Kidney capillary endothelial cell (primary cell): ENCODE measurements around the gene RAP1GAP2.

Experiments used
- DNase-seq: peaks from one replicate; pipeline ENCODE4 v3.0.0-alpha.2; 2018; ENCODE audit warnings: low spot score

The RAP1GAP2 gene

GRCh38 chr17:2786176-2786881, 9.9 kb upstream of the RAP1GAP2 start:
- DNase-seq: peak; percentile 74

- DNase-seq: no peak
Measured at GRCh38 chr17:2789700-2790099, 6.5 kb upstream of the RAP1GAP2 start.

DNA sequence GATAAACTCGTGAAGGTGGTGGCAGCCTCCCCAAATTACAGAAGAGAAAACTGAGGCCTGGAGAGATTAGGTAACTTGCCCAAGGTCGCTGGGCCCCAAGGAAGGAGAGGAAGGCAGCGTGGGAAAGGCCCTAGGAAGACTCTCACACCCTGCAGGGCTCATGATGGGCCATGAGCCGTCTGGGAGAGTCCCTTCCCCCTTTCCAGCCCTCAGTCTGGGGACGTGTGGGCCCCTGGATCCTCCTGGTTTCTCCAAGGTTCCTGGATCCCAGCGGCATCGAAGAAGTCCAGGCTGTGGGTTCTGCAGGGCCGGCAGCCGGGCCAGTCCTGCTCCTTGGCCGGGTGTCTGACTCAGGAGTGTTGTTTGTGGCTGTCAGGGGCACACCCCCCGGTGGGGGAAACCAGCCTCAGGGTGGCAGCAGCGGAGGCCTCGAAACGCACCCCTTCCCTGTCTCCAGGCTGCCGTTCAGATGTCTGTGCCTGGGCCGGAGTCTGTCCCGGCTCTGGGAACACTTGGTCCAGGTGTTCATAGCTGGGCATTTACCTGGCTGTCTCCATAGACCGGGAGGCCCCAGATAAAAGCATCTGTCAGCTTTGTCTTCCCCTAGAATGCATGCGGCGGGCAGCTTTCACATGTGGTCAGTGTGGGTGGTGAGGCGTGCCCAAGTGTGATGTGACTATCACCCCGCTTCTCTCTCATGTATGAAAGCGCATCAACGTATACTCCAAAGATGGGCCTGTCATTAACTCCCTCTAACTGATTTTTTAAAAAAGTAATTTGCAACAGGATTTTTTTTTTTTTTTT, 3.7 kb upstream of the RAP1GAP2 start:
- DNase-seq: no peak

- no peak for DNase-seq
Measured at GRCh38 chr17:2794111-2794803, 2.0 kb upstream of the RAP1GAP2 start.

DNA sequence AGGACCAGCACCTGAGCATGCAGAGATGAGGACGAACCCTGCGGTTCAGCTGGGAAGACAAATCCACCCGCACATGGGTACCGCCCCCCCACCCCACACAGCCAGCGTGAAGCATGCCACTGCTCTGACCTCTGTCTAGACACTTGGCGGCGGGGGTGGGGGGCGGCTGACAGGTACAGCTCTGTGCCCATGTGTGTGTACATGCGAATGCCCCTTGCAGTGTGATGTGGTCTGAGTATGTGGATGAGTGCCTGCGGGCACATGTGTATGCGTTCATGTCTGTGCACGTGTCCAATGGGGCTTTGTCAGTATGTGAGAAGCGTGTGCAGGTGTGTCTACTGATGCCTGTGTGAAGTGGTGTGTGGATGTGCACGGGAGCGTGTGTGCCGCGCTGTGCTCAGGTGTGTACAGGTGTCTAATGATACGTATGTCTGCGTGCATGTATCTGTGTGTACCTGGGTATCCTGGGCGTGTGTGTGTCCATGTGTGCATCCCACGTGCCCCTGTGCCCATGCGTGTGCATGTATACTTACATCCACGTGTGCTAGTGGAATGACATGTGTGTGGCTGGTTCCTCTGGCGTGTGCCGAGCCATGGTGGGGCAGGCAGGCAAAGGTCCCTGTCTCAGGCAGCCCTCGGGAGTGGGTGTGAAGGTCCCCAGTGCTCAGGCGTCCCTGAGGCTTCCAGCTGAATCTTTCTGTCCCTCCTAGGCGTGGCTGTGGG, 636 bp upstream of the RAP1GAP2 start:
- no peak for DNase-seq

- DNase-seq: no peak
Measured at GRCh38 chr17:2797226-2797625, 988 bp downstream of the RAP1GAP2 start.

- DNase-seq: no peak
Measured at GRCh38 chr17:2797637-2798036, 1.4 kb downstream of the RAP1GAP2 start.

- no peak for DNase-seq
Measured at GRCh38 chr17:2798188-2798587, 1.9 kb downstream of the RAP1GAP2 start.

DNA sequence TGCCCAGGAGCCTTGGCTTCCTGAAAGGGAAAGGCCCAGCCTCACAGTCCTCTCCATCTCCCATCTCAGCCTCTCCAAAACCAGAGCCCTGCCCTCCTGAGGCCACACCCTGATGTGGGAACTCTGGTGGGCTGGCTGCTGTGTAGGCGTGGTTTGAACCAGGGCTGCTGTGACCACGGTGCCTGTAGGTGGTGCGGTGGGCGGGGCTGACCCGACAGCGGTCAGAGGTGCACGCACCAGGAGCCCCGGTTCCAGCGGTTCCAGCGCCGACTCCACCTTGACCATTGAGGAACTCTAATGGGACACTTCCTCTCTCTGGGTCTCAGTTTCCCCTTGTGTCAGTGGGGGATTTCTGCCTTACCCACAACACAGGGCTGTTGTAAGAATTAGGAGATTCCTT, 2.4 kb downstream of the RAP1GAP2 start:
- DNase-seq: no peak

- no peak for DNase-seq
Measured at GRCh38 chr17:2799653-2800052, 3.4 kb downstream of the RAP1GAP2 start.

GRCh38 chr17:2800367-2800766, 4.1 kb downstream of the RAP1GAP2 start:
- no peak for DNase-seq

DNA sequence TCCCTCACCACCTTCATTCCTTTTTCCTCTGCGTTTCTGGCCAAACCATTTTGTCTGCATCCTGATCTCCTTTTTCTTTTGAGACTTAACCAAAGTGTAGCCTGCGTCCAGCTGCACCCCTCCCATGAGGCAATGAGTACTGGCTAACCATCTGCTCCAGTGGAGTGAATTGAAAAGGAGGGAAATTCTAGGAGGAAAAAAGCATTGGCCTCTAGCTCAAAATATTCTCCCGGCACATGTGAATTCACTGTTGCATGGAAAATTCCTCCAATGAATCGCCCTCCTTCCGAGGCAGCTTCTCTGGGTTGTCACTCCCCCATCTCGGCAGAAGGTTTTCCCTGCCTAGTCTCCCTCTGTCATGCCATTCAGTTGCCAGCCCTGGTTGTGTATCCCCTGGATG, 5.6 kb downstream of the RAP1GAP2 start:
- no peak for DNase-seq

- DNase-seq: no peak
Measured at GRCh38 chr17:2802574-2802973, 6.3 kb downstream of the RAP1GAP2 start.

GRCh38 chr17:2803386-2803785, 7.1 kb downstream of the RAP1GAP2 start:
- DNase-seq: no peak

GRCh38 chr17:2803971-2804370, 7.7 kb downstream of the RAP1GAP2 start:
- no peak for DNase-seq

GRCh38 chr17:2804912-2805311, 8.7 kb downstream of the RAP1GAP2 start:
- no peak for DNase-seq

GRCh38 chr17:2805961-2806360, 9.7 kb downstream of the RAP1GAP2 start:
- no peak for DNase-seq

DNA sequence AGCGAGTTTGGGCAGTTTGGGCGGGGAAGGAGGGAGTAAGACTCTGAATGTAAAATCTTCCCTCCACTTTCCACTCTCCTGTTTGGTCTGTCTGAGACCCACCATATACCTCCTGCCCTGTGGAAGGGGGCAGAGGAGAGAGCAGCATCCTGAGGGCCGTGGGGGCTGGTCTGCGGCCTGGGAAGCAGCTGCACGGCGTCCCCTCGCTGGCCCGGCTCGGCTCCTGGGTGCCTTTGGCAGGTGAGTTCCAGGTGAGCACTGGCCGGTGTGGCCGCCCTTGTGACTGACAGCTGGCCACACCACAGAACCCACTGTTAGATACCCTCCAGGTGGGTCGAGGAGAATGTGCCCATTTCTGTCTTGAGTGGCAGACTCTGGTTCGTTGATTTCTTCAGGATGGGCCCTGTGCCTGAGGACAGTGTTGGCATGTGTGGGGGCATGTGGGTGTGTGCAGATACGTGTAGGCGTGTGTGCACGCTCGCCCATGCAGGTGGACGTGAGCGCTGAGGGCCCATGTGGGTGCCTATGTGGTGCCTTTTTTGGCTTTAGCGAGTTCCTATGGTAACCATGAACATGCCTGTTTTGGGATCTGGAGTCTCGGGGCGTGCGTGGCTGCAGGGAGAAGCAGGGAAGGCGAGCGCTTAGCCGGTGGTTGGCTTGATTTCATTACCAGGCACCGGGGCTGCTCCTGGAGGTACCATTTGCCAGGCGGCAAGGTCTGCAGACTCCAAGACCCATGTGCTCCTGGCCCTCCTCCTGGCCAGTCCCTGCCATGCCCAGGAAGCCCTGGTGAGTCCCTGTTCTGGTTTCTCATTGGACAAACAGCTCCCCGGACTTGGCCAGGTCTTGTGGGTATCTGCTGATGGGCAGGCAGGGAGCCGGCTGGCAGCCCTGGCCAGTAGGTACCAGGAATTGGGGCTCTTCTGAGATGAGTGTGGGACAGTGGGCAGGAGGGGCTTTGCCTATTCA, 12.4 kb downstream of the RAP1GAP2 start:
- DNase-seq: no peak

GRCh38 chr17:2809337-2809736, 13.1 kb downstream of the RAP1GAP2 start:
- DNase-seq: no peak

DNA sequence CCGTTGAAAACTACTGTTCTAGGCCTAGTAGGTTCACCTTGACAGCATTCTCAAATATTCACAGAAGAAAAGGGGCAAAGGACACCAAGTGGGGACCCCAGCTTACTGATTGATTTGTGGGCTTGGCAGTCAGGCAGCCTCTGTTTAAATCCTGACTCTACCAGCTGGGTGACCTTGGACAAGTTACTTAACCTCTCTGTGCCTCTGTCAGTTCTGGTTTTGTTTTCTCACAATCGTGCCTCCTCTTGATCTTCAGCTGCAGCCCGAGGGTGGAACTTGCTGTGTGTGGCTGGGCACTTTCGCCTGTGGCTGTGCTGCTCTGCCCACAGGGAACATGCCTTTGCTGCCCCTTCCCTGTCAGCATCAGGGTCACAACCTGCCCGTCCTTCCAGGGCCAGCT, 17.8 kb downstream of the RAP1GAP2 start:
- no peak for DNase-seq
